K562 (cell line): ENCODE data around the gene DGCR6L. TPM values are rescaled to one million over a fixed set of nuclear protein-coding genes. Genes with fewer than 3 reads are reported as not detected.

Experiments used
- BRD9 ChIP-seq: fragments of 450-650 bp; IDR thresholded peaks from 2 replicates; pipeline ENCODE4 v1.6.1; 2018; ENCODE audit warnings: low read depth; ENCODE audit not compliant: partially characterized antibody
- DIDO1 ChIP-seq: fragments of 450-650 bp; IDR thresholded peaks from 2 replicates; pipeline ENCODE4 v1.6.1; 2016; ENCODE audit warnings: low read depth, missing biosample characterization, missing genetic modification characterization
- ETV5 ChIP-seq: sonication (generic); formaldehyde crosslinking; IDR thresholded peaks from 2 replicates; pipeline ENCODE4 v1.4.0; 2020; ENCODE audit warnings: low read depth, mild to moderate bottlenecking, missing genetic modification reagents
- FOXJ2 ChIP-seq: fragments of 200-800 bp; sonication (Bioruptor generic); IDR thresholded peaks from 2 replicates; pipeline ENCODE4 v1.6.1; 2016; ENCODE audit warnings: missing genetic modification characterization, missing compliant biosample characterization
- FOXP1 ChIP-seq: sonication (generic); formaldehyde crosslinking; IDR thresholded peaks from 2 replicates; pipeline ENCODE4 v1.8.0; 2022; ENCODE audit warnings: mild to moderate bottlenecking, missing genetic modification reagents
- GABPA ChIP-seq: fragments of 200-800 bp; sonication (Bioruptor generic); conservative IDR thresholded peaks from 2 replicates; pipeline ENCODE4 v1.6.1; 2016; ENCODE audit warnings: low read depth, missing genetic modification characterization, missing compliant biosample characterization
- JUNB ChIP-seq: fragments of 450-650 bp; formaldehyde crosslinking; conservative IDR thresholded peaks from 2 replicates; pipeline ENCODE4 v1.4.0; 2020; ENCODE audit warnings: mild to moderate bottlenecking
- NR3C1 ChIP-seq: sonication (generic); formaldehyde crosslinking; IDR thresholded peaks from 2 replicates; pipeline ENCODE4 v1.8.1; 2022; ENCODE audit warnings: missing genetic modification reagents
- SETDB1 ChIP-seq: IDR thresholded peaks from one replicate; pipeline ENCODE4 v1.6.1; 2012; ENCODE audit warnings: low read length, control low read depth, inconsistent platforms
- TEAD1 ChIP-seq, 2 experiments: fragments of 450-650 bp in 1 of 2; sonication (generic) in 1 of 2; formaldehyde crosslinking; IDR thresholded peaks; 2 replicates each; pipeline versions ENCODE4 v1.4.0 to v1.8.0; 2020 to 2022; ENCODE audit warnings: mild to moderate bottlenecking in 2 of 2, missing genetic modification reagents in 1 of 2
- ZNF124 ChIP-seq: sonication (generic); formaldehyde crosslinking; IDR thresholded peaks from 2 replicates; pipeline ENCODE4 v1.8.1; 2022; ENCODE audit warnings: missing genetic modification reagents
- ZNF165 ChIP-seq: fragments of 250-450 bp; sonication (Bioruptor Pico); IDR thresholded peaks from 2 replicates; pipeline ENCODE4 v1.4.0; 2020; ENCODE audit warnings: borderline replicate concordance
- ZSCAN29 ChIP-seq: fragments of 450-650 bp; IDR thresholded peaks from 2 replicates; pipeline ENCODE4 v1.6.1; 2017
- polyA plus RNA-seq, 8 experiments: library from polyadenylated mRNA; depleted of rRNA in 4 of 8; stranded (reverse) in 5 of 8; unstranded in 3 of 8; fragments of >200 nt; fragmentation: Nextera tagmentation in 2 of 8; fragmentation: Illumina TruSeq in 1 of 8; extraction: Ambion mirVana in 2 of 8; extraction: Trizol in 1 of 8; gene quantifications; 2 replicates each; pipeline versions ENCODE4 v1.2.1 to v1.2.3, GENCODE V29; 2011 to 2014; ENCODE audit warnings: inconsistent platforms in 1 of 8, missing spikeins in 1 of 8
- total RNA-seq, 7 experiments: library from RNA; depleted of rRNA in 6 of 7; stranded (reverse); fragments of >200 nt in 6 of 7; fragmentation: Illumina TruSeq in 2 of 7; extraction: Trizol in 2 of 7; gene quantifications; 2 replicates each; pipeline versions ENCODE4 v1.2.1 to v1.2.3, GENCODE V29; 2011 to 2021; ENCODE audit warnings: low replicate concordance in 1 of 7
- TF ChIP-seq, protein P1 (sequence below): fragments of 450-650 bp; IDR thresholded peaks from 2 replicates; pipeline ENCODE4 v1.6.1; 2016; ENCODE audit warnings: low read depth
- TF ChIP-seq, protein P2 (sequence below): fragments of 250-450 bp; sonication (Bioruptor Pico); IDR thresholded peaks from 2 replicates; pipeline ENCODE4 v1.5.0; 2021; ENCODE audit warnings: mild to moderate bottlenecking, borderline replicate concordance

DGCR6L gene
- total and polyA plus RNA-seq, 9 of the 15 experiments (the other 6 are each of a cell fraction or from before 2014, with no cell fraction given) = 3.6 to 151 (median 51.0) TPM

DNA sequence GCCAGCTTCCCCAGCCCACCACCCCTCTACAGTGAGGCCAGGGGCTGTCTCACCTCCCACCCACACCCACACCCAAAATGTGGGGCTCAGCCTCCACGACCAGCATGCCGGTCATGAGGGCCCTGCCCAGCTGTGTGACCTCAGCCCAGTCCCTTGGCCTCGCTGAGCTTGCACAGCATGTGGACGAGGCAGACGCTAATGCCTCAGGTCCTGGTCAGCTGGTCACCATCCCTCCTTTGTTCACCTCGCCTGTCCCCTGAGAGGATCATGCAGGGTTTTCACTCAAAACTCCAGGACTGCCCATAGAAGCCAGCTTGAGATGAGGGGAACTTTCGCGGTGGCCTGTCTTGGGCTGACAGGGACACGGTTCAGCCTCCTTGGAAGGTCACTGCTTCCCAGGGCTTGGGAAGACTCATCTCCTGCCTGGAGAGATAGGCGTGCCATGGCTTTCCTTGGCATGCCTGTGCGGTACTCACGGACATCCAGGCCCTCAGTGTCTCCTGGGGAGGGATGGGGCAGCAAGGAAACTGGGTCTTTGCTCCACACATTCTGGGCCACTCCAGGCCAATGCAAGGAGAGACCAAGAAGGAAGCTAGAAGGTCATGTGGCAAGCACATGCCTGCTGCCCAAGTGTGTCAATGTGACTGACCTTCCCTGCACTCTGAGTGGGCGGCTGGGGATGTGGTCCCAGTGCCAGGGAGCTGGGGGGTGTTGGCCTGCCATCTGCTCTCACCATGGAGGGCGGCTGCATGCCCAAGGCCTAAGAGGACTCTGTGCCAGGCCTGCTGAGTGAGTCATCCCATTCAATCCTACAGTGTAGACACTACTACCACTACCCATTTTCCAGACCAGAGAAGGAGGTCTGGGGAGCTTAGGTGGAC is 48.5 kb downstream of the DGCR6L start (continued):
- TF ChIP-seq, protein P1, sequence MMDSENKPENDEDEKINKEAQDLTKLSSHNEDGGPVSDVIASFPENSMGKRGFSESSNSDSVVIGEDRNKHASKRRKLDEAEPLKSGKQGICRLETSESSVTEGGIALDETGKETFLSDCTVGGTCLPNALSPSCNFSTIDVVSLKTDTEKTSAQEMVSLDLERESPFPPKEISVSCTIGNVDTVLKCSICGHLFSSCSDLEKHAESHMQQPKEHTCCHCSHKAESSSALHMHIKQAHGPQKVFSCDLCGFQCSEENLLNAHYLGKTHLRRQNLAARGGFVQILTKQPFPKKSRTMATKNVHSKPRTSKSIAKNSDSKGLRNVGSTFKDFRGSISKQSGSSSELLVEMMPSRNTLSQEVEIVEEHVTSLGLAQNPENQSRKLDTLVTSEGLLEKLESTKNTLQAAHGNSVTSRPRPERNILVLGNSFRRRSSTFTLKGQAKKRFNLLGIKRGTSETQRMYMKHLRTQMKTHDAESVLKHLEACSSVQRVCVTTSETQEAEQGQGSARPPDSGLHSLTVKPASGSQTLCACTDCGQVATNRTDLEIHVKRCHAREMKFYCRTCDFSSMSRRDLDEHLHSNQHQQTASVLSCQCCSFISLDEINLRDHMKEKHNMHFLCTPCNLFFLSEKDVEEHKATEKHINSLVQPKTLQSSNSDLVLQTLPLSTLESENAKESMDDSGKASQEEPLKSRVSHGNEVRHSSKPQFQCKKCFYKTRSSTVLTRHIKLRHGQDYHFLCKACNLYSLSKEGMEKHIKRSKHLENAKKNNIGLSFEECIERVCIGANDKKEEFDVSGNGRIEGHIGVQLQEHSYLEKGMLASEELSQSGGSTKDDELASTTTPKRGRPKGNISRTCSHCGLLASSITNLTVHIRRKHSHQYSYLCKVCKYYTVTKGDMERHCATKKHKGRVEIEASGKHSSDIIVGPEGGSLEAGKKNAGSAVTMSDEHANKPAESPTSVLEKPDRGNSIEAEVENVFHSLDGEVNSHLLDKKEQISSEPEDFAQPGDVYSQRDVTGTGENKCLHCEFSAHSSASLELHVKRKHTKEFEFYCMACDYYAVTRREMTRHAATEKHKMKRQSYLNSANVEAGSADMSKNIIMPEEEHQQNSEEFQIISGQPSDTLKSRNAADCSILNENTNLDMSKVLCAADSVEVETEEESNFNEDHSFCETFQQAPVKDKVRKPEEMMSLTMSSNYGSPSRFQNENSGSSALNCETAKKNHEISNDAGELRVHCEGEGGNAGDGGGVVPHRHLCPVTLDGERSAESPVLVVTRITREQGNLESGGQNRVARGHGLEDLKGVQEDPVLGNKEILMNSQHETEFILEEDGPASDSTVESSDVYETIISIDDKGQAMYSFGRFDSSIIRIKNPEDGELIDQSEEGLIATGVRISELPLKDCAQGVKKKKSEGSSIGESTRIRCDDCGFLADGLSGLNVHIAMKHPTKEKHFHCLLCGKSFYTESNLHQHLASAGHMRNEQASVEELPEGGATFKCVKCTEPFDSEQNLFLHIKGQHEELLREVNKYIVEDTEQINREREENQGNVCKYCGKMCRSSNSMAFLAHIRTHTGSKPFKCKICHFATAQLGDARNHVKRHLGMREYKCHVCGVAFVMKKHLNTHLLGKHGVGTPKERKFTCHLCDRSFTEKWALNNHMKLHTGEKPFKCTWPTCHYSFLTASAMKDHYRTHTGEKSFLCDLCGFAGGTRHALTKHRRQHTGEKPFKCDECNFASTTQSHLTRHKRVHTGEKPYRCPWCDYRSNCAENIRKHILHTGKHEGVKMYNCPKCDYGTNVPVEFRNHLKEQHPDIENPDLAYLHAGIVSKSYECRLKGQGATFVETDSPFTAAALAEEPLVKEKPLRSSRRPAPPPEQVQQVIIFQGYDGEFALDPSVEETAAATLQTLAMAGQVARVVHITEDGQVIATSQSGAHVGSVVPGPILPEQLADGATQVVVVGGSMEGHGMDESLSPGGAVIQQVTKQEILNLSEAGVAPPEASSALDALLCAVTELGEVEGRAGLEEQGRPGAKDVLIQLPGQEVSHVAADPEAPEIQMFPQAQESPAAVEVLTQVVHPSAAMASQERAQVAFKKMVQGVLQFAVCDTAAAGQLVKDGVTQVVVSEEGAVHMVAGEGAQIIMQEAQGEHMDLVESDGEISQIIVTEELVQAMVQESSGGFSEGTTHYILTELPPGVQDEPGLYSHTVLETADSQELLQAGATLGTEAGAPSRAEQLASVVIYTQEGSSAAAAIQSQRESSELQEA = no peak
- TF ChIP-seq FOXJ2 = no peak
- no peak for TF ChIP-seq ETV5 (CRISPR knock-in tag)
- no peak for TF ChIP-seq ZNF124
- 0 out of 2 replicates have a peak, but pooled peaks have one; percentile 51 for TF ChIP-seq ZNF165 (CRISPR knock-in tag)
- TF ChIP-seq ZSCAN29 = no peak
- TF ChIP-seq SETDB1 = peak; percentile 36
- no peak for TF ChIP-seq NR3C1 (CRISPR knock-in tag)
- no peak for TF ChIP-seq DIDO1
- no peak for TF ChIP-seq BRD9
- 0 out of 2 replicates have a peak, but pooled peaks have one; percentile 2 for TF ChIP-seq JUNB
- no peak for TF ChIP-seq GABPA (tag)
- TF ChIP-seq, protein P2, sequence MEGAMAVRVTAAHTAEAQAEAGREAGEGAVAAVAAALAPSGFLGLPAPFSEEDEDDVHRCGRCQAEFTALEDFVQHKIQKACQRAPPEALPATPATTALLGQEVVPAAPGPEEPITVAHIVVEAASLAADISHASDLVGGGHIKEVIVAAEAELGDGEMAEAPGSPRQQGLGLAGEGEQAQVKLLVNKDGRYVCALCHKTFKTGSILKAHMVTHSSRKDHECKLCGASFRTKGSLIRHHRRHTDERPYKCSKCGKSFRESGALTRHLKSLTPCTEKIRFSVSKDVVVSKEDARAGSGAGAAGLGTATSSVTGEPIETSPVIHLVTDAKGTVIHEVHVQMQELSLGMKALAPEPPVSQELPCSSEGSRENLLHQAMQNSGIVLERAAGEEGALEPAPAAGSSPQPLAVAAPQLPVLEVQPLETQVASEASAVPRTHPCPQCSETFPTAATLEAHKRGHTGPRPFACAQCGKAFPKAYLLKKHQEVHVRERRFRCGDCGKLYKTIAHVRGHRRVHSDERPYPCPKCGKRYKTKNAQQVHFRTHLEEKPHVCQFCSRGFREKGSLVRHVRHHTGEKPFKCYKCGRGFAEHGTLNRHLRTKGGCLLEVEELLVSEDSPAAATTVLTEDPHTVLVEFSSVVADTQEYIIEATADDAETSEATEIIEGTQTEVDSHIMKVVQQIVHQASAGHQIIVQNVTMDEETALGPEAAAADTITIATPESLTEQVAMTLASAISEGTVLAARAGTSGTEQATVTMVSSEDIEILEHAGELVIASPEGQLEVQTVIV (CRISPR knock-in tag) = no peak
- 0 out of 4 replicates have a peak, but pooled peaks of 1 of the 2 experiments have one; percentile 46 for TF ChIP-seq TEAD1 (CRISPR knock-in tag; IDR thresholded peaks at IDR 0.05)
- peak; percentile 32; the same call in 1 of the 2 replicates for TF ChIP-seq FOXP1
